Bronchial epithelial cell (primary cell): ENCODE data around the gene ALS2. TPM values are rescaled to one million over a fixed set of nuclear protein-coding genes. Genes with fewer than 3 reads are reported as not detected.
"Not testable (repeated sequence)": the region's sequence is repeated elsewhere in the genome, so short reads cannot be mapped to it uniquely, and the experiment has no call there.

Experiments
- DNase-seq: peaks from one replicate; pipeline ENCODE4 v3.0.0-alpha.2; 2010; ENCODE audit warnings: low read depth
- FAIRE-seq: peaks from 2 replicates; lab custom pipeline; 2011; peaks lifted over from hg19 to GRCh38; lab: Jason Lieb, UNC
- H3K27me3 ChIP-seq: 2 replicates; pipeline ENCODE4 v1.5.1; 2011; ENCODE audit warnings: low read length; ENCODE audit not compliant: control insufficient read depth, insufficient read depth
- H3K36me3 ChIP-seq: 2 replicates; pipeline ENCODE4 v1.5.1; 2011; ENCODE audit warnings: low read length; ENCODE audit not compliant: control insufficient read depth, insufficient read depth
- H3K4me3 ChIP-seq: 2 replicates; pipeline ENCODE4 v1.5.1; 2011; ENCODE audit warnings: mild to moderate bottlenecking, low read depth, low read length, control low read depth
- total RNA-seq: library from RNA; depleted of rRNA; stranded (reverse); fragments of >200 nt; gene quantifications from 2 replicates; pipeline ENCODE4 v1.2.1, GENCODE V29; 2014
- TF ChIP-seq, protein P1 (sequence below): IDR thresholded peaks from 2 replicates; pipeline ENCODE4 v1.5.1; 2011; ENCODE audit warnings: mild to moderate bottlenecking, moderate library complexity, low read length, control low read depth, inconsistent platforms; ENCODE audit not compliant: insufficient read depth, severe bottlenecking

ALS2 gene
- total RNA-seq, 1 donor from 2014 or later: 21.1 TPM

DNA sequence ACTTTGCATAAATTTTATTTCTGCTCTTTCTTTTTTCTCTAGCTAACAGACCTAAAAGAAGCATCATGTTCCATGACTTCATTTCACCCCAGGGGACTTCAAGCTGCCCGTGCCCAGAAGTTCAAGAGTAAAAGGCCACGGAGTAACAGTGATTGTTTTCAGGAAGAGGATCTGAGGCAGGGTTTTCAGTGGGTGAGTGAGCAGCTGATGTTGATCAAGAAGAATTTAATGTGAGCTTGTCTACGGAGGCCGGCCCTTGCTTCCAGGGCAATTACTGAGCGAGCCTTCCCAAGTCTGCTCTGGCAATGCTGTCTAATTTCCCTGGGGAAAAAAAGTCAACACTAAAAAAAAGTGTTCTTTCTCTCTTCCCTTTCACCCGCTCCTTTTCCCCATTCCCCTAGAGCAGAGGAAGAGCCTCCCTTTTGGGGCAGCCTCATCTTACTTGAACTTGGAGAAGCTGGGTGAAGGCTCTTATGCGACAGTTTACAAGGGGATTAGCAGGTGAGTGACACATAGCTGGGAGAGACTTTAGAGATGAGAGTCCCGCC, 26.8 kb upstream of the ALS2 start:
- DNase-seq (no peak), FAIRE-seq (no peak)
- TF ChIP-seq, protein P1, sequence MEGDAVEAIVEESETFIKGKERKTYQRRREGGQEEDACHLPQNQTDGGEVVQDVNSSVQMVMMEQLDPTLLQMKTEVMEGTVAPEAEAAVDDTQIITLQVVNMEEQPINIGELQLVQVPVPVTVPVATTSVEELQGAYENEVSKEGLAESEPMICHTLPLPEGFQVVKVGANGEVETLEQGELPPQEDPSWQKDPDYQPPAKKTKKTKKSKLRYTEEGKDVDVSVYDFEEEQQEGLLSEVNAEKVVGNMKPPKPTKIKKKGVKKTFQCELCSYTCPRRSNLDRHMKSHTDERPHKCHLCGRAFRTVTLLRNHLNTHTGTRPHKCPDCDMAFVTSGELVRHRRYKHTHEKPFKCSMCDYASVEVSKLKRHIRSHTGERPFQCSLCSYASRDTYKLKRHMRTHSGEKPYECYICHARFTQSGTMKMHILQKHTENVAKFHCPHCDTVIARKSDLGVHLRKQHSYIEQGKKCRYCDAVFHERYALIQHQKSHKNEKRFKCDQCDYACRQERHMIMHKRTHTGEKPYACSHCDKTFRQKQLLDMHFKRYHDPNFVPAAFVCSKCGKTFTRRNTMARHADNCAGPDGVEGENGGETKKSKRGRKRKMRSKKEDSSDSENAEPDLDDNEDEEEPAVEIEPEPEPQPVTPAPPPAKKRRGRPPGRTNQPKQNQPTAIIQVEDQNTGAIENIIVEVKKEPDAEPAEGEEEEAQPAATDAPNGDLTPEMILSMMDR: no peak

DNA sequence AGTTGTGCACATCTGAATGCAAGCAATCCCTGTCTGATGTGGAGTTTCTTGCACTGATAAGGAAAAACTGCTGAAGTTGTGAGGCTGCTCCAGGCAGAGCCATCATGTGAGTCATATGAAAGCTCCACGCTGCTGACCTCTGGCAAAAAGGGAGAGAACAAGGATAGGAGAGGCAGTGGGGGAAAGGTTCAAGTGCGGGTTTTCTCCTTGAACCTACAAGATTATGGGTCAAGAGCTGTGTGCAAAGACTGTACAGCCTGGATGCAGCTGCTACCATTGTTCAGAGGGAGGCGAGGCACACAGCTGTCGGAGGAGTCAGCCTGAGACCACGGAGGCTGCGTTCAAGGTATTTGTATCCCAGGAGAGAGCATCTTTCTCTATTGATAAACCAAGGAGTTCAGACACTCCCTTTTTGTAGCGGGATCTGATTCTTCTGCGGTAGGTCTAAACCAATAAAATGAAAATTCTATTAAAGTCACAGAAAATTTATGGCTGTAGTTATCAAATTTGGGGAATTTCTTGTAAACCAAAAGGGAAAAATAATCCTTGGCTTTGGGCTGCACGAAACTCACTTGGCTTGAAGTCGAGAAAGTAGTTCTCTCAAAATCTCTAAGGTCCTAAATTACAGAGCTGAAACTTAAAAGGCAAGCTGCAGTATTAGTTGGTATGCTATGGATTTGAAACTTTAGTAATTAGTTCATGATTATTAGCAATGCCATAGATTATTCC, 25.9 kb upstream of the ALS2 start, which contains the start of gene CDK15:
CDK15 (plus strand) TSS at position 96 of the 729 bp plus-strand sequence; CDS start at position 224, 128 bp downstream.
- no peaks in the 10 kb centered on the region for H3K36me3 ChIP-seq
- TF ChIP-seq, protein P1: no peak
- peaks cover 5% of the 10 kb centered on the region for H3K27me3 ChIP-seq
- peak; percentile 17 for DNase-seq
- no peak for FAIRE-seq
- no peak within 1 kb of the TSS for H3K4me3 ChIP-seq

More for the DNA sequence above, 26.8 kb upstream of the ALS2 start:
- no peaks in the 10 kb centered on the region for H3K36me3 ChIP-seq
- H3K27me3 ChIP-seq: peaks cover 5% of the 10 kb centered on the region
- no peak overlapping the region for H3K4me3 ChIP-seq

DNA sequence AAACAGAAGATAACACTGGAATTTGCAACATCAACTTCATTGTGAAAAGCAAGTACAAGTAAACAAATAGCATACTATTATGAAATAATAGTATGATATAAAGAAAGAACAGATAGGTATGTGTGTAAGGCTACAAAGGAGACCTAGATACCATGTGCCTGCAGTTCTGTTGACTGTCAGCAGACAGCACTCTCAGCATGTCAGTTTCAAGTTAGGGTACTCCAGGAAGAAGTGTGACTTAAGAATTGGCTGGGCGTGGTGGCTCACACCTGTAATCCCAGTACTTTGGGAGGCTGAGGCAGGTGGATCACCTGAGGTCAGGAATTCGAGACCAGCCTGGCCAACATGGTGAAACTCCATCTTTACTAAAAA, 18.2 kb upstream of the ALS2 start:
- H3K36me3 ChIP-seq, FAIRE-seq, H3K4me3 ChIP-seq, H3K27me3 ChIP-seq: not testable (repeated sequence)
- peak; percentile 30 for DNase-seq

DNA sequence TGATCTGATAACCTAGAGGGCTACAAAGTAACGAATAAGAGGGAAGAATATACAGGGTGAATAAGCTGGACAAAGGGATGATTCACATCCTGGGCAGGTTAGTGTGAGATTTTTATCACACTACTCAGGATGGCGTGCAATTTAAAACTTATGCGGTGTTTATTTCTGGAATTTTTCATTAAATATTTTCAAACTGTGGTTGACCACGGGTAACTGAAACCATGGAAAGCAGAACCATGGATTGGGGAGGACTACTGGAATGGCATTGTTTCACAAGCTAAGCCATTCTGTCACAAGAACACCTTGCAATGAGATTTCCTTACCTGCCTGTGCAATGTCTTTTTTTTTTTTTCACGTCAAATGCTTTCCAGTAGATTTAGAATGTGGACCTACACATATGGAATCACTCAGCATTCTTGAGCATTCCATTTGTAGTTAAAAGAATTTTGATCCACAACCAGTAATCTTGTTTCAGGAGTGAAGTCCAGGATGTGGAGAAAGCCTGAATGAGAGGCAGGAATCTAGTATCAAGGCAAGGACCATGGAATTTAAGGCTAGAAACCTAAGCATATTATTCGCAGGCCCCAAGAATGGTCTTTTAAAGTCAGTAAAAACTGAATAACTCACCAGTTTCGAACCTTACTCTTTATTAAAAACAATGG, 17.6 kb upstream of the ALS2 start:
- DNase-seq (peak; percentile 88), FAIRE-seq (no peak)
- TF ChIP-seq, protein P1: no peak
- no peak overlapping the region for H3K4me3 ChIP-seq
- no peaks in the 10 kb centered on the region for H3K27me3 ChIP-seq
- no peaks in the 10 kb centered on the region for H3K36me3 ChIP-seq

DNA sequence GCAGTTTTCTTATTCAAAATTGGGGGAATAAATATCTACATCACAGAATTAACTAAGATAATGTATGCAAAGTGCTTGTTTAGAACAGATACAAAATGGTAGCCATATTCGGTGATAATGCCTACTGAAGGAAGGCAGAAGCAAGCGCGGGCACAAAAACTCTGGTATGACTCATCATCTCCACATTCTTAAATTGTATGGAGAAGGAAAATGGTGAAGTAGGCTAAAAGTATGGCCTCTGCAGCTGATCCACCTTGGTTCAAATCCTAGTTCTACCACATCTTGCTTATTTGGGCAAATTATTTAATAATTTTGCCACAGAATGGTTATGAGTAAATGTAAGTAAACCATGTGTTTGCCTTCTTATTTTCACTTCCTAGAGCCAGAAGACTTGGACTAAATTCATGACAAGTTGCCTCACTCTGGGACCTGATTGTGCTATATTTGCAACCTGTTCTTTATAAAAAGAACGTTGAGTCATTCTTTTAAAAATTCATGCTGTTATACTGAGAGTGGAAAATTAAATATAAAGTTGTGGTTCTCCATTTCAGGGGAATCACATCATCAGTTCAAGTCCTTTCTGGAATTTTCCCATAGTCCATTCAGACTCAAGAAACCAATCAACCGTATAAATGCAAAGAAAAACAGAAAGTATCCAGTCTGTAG, 16.6 kb upstream of the ALS2 start:
- Histone ChIP-seq H3K36me3 (no peaks in the 10 kb centered on the region), H3K27me3 (no peaks in the 10 kb centered on the region), H3K4me3 (no peak overlapping the region)
- TF ChIP-seq, protein P1: no peak
- FAIRE-seq: no peak
- DNase-seq: peak; percentile 41

DNA sequence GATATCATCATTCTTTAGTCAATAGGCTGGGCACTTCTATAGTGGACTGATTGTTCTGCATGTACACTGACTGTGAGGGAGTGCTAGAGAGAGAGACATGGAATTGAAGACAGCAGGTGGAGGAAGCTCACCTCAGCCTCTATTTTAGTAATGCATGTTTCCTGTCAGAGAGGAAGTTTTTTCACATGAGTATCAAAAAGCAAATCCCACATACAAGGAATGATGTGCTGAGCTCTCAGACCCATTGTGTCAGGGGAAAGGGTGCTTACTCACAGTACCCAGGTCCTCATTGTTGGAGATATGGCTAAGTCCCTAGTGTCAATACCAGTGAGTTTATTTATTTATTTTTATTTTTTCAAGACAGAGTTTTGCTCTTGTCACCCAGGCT, 15.7 kb upstream of the ALS2 start:
- Histone ChIP-seq H3K27me3 (no peaks in the 10 kb centered on the region), H3K36me3 (no peaks in the 10 kb centered on the region), H3K4me3 (no peak overlapping the region)
- TF ChIP-seq, protein P1: no peak
- DNase-seq: no peak
- no peak for FAIRE-seq
